Keratinocyte (primary cell): ENCODE measurements around the gene SCCPDH.
"Not testable (repeated sequence)": the region's sequence is repeated elsewhere in the genome, so short reads cannot be mapped to it uniquely, and the experiment has no call there.

Source experiments
- EZH2 ChIP-seq: IDR thresholded peaks from one replicate; pipeline ENCODE4 v1.6.1; 2012; ENCODE audit warnings: inconsistent platforms, mild to moderate bottlenecking, low read length, moderate library complexity
- TF ChIP-seq, protein P1 (sequence below), 3 experiments: IDR thresholded peaks in 1 of 3; conservative IDR thresholded peaks in 1 of 3; optimal IDR thresholded peaks in 1 of 3; 2 replicates in 2 of 3; 3 replicates in 1 of 3; pipeline versions ENCODE3 to v1.5.1; 2011; ENCODE audit warnings: low read length in 3 of 3, mild to moderate bottlenecking in 3 of 3, moderate library complexity in 2 of 3, control low read depth in 1 of 3, inconsistent platforms in 1 of 3; ENCODE audit not compliant: insufficient read depth in 2 of 3; ENCODE audit errors: extremely low read depth in 1 of 3

DNA sequence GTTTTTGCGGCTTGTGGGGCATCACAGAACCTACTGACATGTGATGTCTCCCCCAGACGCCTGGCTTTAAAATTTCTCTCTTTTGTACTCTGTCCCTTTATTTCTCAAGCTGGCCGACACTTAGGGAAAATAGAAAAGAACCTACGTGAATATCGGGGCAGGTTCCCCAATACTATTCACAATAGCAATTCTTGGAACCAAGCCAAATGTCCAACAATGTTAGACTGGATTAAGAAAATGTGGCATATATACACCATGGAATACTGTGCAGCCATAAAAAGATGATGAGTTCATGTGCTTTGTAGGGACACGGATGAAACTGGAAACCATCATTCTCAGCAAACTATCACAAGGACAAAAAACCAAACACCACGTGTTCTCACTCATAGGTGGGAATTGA is 3.4 kb upstream of the SCCPDH start:
- TF ChIP-seq, protein P1, sequence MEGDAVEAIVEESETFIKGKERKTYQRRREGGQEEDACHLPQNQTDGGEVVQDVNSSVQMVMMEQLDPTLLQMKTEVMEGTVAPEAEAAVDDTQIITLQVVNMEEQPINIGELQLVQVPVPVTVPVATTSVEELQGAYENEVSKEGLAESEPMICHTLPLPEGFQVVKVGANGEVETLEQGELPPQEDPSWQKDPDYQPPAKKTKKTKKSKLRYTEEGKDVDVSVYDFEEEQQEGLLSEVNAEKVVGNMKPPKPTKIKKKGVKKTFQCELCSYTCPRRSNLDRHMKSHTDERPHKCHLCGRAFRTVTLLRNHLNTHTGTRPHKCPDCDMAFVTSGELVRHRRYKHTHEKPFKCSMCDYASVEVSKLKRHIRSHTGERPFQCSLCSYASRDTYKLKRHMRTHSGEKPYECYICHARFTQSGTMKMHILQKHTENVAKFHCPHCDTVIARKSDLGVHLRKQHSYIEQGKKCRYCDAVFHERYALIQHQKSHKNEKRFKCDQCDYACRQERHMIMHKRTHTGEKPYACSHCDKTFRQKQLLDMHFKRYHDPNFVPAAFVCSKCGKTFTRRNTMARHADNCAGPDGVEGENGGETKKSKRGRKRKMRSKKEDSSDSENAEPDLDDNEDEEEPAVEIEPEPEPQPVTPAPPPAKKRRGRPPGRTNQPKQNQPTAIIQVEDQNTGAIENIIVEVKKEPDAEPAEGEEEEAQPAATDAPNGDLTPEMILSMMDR (optimal IDR thresholded peaks at IDR 0.05 in 1 of 3, IDR thresholded peaks at IDR 0.05 in 1 of 3, conservative IDR thresholded peaks at IDR 0.05 in 1 of 3; ENCODE audit: extremely low read depth in 1 of 3, insufficient read depth in 2 of 3, low read length in 3 of 3) = not testable (repeated sequence)
- TF ChIP-seq EZH2 = not testable (repeated sequence)
